GM19467 (cell line): ENCODE measurements around the gene LRRC57.

Experiments
- ATAC-seq: cut with Tn5 transposase; IDR thresholded peaks from one replicate; pipeline ENCODE4 v1.9.1; 2021; ENCODE audit warnings: mild to moderate bottlenecking, moderate library complexity; ENCODE audit not compliant: unreplicated experiment

LRRC57 gene

DNA sequence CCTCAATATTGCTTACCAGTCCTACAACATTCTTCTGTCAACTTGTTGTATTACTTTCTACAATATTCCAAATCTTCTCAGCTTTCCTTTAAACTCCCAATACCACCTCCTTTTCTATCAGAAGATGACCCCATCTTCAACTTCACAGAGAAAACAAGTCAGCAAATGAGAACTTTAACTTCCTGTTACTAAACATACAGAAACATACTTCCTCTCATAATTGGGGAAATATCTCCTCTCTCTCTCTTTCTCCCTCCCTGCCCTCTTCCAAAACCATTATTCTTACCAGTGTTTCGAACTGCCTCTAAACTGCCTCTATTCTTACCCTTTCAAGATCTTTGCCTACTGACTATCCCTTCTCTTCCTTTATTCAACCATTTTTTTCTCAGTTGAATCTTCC is 54.9 kb downstream of the LRRC57 start:
- ATAC-seq = no peak

DNA sequence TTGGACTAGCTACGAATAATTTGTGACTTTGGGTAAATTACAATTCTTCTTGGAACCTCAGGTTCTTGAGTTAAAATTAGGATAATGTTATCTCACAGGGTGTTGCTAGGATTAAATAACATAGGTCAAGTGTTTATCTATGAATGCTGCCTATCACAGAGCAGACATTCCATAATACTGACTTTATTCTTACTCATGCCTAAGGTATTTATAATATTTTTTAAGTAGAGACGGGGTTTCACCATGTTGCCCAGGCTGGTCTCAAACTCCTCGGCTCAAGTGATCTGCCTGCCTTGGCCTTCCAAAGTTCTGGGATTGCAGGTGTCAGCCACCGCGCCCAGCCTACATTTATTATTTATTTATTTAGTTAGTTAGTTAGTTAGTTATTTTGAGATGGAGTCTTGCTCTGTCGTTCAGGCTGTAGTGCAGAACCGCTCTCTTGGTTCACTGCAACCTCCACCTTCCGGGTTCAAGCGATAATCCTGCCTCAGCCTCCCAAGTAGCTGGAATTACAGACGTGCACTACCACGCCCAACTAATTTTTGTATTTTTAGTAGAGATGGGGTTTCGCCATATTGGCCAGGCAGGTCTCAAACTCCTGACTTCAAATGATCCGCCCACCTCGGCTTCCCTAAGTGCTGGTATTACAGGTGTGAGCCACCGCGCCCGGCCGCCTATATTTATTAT is 56.9 kb downstream of the LRRC57 start:
- ATAC-seq = no peak

DNA sequence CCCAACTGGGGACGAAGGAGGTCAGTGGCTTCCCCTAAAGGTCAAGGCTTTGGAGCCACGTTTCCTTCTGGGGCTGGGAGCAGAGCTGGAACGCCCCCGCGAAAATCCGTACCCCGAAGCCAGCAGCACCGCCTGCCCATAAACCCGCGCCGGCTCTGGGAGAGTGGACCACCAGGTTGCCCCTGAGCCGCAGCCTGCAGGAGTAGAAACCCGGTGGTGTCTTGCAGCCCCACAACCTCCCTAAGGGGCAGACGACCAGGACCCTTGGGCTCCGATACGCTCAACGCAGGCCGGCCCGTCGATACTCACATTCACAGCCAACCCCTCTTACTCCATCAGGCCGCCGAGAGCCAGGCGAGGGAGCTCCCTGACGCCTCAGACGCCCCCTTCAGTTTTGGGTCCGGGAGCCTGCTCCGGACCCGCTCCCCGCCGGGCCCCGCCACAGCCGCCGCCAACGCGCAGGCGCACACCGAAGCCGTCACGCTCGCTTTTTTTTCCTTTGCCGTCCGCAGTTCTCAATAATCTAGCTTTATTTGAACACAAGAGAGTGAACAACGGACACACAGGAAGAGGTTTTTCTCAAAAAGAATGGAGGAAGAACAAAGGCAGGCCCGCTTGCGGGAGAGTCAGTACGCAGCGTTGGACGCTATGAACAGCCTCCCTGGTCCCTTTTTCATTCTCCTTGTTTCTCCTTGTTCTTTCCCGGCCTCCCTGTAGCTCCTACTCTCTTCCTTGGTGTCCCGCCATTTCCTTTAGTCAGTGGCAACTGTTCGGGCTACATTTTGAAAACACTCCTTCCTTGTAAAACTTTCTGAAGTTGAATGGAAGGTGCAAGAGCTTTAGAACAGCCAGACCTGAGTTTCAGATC is 57.7 kb downstream of the LRRC57 start, which contains the start of gene ZNF106:
Gene ZNF106, minus strand, starts transcription at position 471 of the 868 bp plus-strand sequence. CDS start 18,852 bp downstream, outside the sequence.
- peak; percentile 46 for ATAC-seq

DNA sequence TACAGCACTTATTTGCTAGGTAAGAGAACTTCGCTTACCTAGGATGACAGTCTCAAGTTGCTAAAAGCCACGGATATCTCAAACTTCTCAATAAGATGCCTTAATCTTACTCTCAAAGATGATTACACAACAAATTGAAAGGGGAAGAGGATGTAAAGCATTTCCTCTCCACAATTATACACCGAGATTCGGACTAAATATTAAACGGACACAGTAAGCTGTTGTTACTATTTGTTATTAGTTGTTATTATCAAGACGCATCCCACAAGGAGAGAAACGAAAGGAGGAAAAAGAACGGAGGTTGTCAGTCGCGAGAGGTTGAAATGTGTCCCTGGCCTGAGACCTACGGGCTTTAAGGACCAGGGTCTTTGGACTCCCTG is 58.3 kb downstream of the LRRC57 start:
- ATAC-seq = no peak
